Loucy (cell line): ENCODE data around the gene PARD3B.

Experiments used
- CTCF ChIP-seq: fragments of 200-600 bp; sonication (generic); conservative IDR thresholded peaks from 2 replicates; pipeline ENCODE4 v1.5.1; 2014; ENCODE audit warnings: mild to moderate bottlenecking, antibody characterized with exemption, low read length
- EZH2phosphoT487 ChIP-seq: fragments of 200-600 bp; IDR thresholded peaks from 2 replicates; pipeline ENCODE4 v1.6.1; 2018; ENCODE audit warnings: antibody characterized with exemption, mild to moderate bottlenecking, moderate library complexity, borderline replicate concordance

- TF ChIP-seq CTCF (no peak), EZH2phosphoT487 (no peak)
Measured at GRCh38 chr2:205024822-205025518, 479.7 kb downstream of the PARD3B start.
